H9 (cell line): Measurements from ENCODE around the gene FBXO34. TPM values are rescaled to one million over a fixed set of nuclear protein-coding genes. Genes with fewer than 3 reads are reported as not detected.

ENCODE experiments used
- DNase-seq: peaks from one replicate; pipeline ENCODE4 v3.0.0-alpha.2; 2017
- H2AFZ ChIP-seq: one replicate; pipeline ENCODE4 v1.6.1; 2013; ENCODE audit warnings: mild to moderate bottlenecking, low read length, control low read depth, moderate library complexity
- H2AK5ac ChIP-seq: 2 replicates; pipeline ENCODE4 v1.6.1; 2013; ENCODE audit warnings: low read length, control low read depth, mixed read lengths; ENCODE audit not compliant: insufficient read length
- H2BK120ac ChIP-seq: one replicate; pipeline ENCODE4 v1.6.1; 2013; ENCODE audit warnings: low read depth, mild to moderate bottlenecking, low read length, control low read depth, inconsistent platforms; ENCODE audit not compliant: poor library complexity, severe bottlenecking
- H2BK12ac ChIP-seq: 2 replicates; pipeline ENCODE4 v1.6.1; 2013; ENCODE audit warnings: low read length, control low read depth, mixed read lengths, low read depth; ENCODE audit not compliant: insufficient read length
- H2BK15ac ChIP-seq: 2 replicates; pipeline ENCODE4 v1.6.1; 2013; ENCODE audit warnings: low read depth, low read length, control low read depth
- H2BK20ac ChIP-seq: one replicate; pipeline ENCODE4 v1.6.1; 2013; ENCODE audit warnings: low read depth, mild to moderate bottlenecking, low read length, control low read depth, inconsistent platforms; ENCODE audit not compliant: poor library complexity, severe bottlenecking
- H2BK5ac ChIP-seq: 2 replicates; pipeline ENCODE4 v1.6.1; 2013; ENCODE audit warnings: low read length, control low read depth, mixed read lengths; ENCODE audit not compliant: insufficient read length
- H3K14ac ChIP-seq: 2 replicates; pipeline ENCODE4 v1.6.1; 2013; ENCODE audit warnings: low read length, control low read depth; ENCODE audit not compliant: insufficient read depth
- H3K18ac ChIP-seq: 2 replicates; pipeline ENCODE4 v1.6.1; 2013; ENCODE audit warnings: low read depth, mild to moderate bottlenecking, mixed read lengths, low read length, control low read depth; ENCODE audit not compliant: insufficient read length
- H3K23ac ChIP-seq: 2 replicates; pipeline ENCODE4 v1.6.1; 2013; ENCODE audit warnings: low read length, control low read depth, mixed read lengths, low read depth; ENCODE audit not compliant: insufficient read length
- H3K23me2 ChIP-seq: 2 replicates; pipeline ENCODE4 v1.6.1; 2013; ENCODE audit warnings: low read depth, mild to moderate bottlenecking, mixed read lengths, low read length, control low read depth; ENCODE audit not compliant: insufficient read length, poor library complexity, severe bottlenecking
- H3K27ac ChIP-seq: 2 replicates; pipeline ENCODE4 v1.5.1; 2013; ENCODE audit warnings: low read length, control low read depth, mixed read lengths, low read depth; ENCODE audit not compliant: insufficient read length
- H3K27me3 ChIP-seq: 2 replicates; pipeline ENCODE4 v1.6.1; 2013; ENCODE audit warnings: low read length, control low read depth, inconsistent platforms; ENCODE audit not compliant: insufficient read depth
- H3K4ac ChIP-seq: 2 replicates; pipeline ENCODE4 v1.6.1; 2013; ENCODE audit warnings: low read depth, mild to moderate bottlenecking, control low read depth, inconsistent platforms, low read length, moderate library complexity
- H3K4me1 ChIP-seq: 2 replicates; pipeline ENCODE4 v1.6.1; 2013; ENCODE audit warnings: low read length, control low read depth, inconsistent platforms; ENCODE audit not compliant: insufficient read depth
- H3K4me2 ChIP-seq: 2 replicates; pipeline ENCODE4 v1.6.1; 2013; ENCODE audit warnings: low read length, control low read depth, mixed read lengths; ENCODE audit not compliant: insufficient read length, insufficient read depth
- H3K56ac ChIP-seq: 2 replicates; pipeline ENCODE4 v1.6.1; 2013; ENCODE audit warnings: low read depth, mild to moderate bottlenecking, mixed read lengths, low read length, control low read depth; ENCODE audit not compliant: insufficient read length
- H3K79me1 ChIP-seq: 2 replicates; pipeline ENCODE4 v1.6.1; 2013; ENCODE audit warnings: low read depth, mild to moderate bottlenecking, moderate library complexity, low read length, control low read depth, inconsistent platforms; ENCODE audit not compliant: insufficient read depth, poor library complexity, severe bottlenecking
- H3K79me2 ChIP-seq: 2 replicates; pipeline ENCODE4 v1.6.1; 2013; ENCODE audit warnings: low read length, control low read depth, inconsistent platforms; ENCODE audit not compliant: insufficient read depth
- H3K9ac ChIP-seq: 2 replicates; pipeline ENCODE4 v1.6.1; 2013; ENCODE audit warnings: low read length, control low read depth, mixed read lengths; ENCODE audit not compliant: insufficient read length; ENCODE audit errors: extremely low read depth
- H3K9me3 ChIP-seq: one replicate; pipeline ENCODE4 v1.6.1; 2013; ENCODE audit warnings: low read depth, low read length, inconsistent platforms; ENCODE audit not compliant: control insufficient read depth
- H3T11ph ChIP-seq: one replicate; pipeline ENCODE4 v1.6.1; 2013; ENCODE audit warnings: mild to moderate bottlenecking, low read length, control low read depth, inconsistent platforms
- H4K20me1 ChIP-seq: one replicate; pipeline ENCODE4 v1.6.1; 2013; ENCODE audit not compliant: control insufficient read depth, insufficient read length, insufficient read depth
- H4K5ac ChIP-seq: 2 replicates; pipeline ENCODE4 v1.6.1; 2013; ENCODE audit warnings: low read depth, mild to moderate bottlenecking, mixed read lengths, low read length, control low read depth; ENCODE audit not compliant: insufficient read length
- H4K8ac ChIP-seq: replicated peaks from 2 replicates; pipeline ENCODE4 v1.6.1; 2013; ENCODE audit warnings: low read length, control low read depth, mixed read lengths, low read depth; ENCODE audit not compliant: insufficient read length
- H4K91ac ChIP-seq: 2 replicates; pipeline ENCODE4 v1.6.1; 2013; ENCODE audit warnings: low read depth, mild to moderate bottlenecking, moderate library complexity, mixed read lengths, low read length, control low read depth; ENCODE audit not compliant: insufficient read length
- H3K27ac Mint-ChIP-seq, 3 experiments: 2 replicates in 2 of 3; 3 replicates in 1 of 3; pipeline ENCODE4 v1.8.0; 2020 to 2021; ENCODE audit warnings: mixed read lengths in 3 of 3, mild to moderate bottlenecking in 1 of 3, moderate library complexity in 1 of 3
- H3K27me3 Mint-ChIP-seq: 2 replicates; pipeline ENCODE4 v1.8.0; 2021; ENCODE audit warnings: low read depth, mild to moderate bottlenecking, moderate library complexity, mixed read lengths
- H3K36me3 Mint-ChIP-seq, 3 experiments: 2 replicates in 2 of 3; 3 replicates in 1 of 3; pipeline ENCODE4 v1.8.0; 2020 to 2021; ENCODE audit warnings: low read depth in 3 of 3, mixed read lengths in 3 of 3; ENCODE audit not compliant: insufficient read depth in 1 of 3
- H3K4me1 Mint-ChIP-seq, 2 experiments: 2 replicates each; pipeline ENCODE4 v1.8.0; 2020; ENCODE audit warnings: mixed read lengths in 2 of 2
- H3K4me3 Mint-ChIP-seq, 2 experiments: 2 replicates in 1 of 2; 3 replicates in 1 of 2; pipeline ENCODE4 v1.8.0; 2020 to 2021; ENCODE audit warnings: mild to moderate bottlenecking in 2 of 2, mixed read lengths in 2 of 2, moderate library complexity in 1 of 2
- H3K9me3 Mint-ChIP-seq, 2 experiments: 2 replicates in 1 of 2; 3 replicates in 1 of 2; pipeline ENCODE4 v1.8.0; 2020; ENCODE audit warnings: mild to moderate bottlenecking in 2 of 2, mixed read lengths in 2 of 2, moderate library complexity in 1 of 2
- WGBS: extraction: QIAGEN DNeasy Blood & Tissue Kit; methylation state at CpG from one replicate; pipeline ENCODE4 v1.1.7; 2013; ENCODE audit warnings: missing lambda C conversion rate, low lambda C conversion rate, mixed read lengths; ENCODE audit not compliant: insufficient read length; ENCODE audit errors: extremely low coverage; 5-methylcytosine and 5-hydroxymethylcytosine counted together
- total RNA-seq: library from RNA; stranded (reverse); gene quantifications from 2 replicates; pipeline ENCODE4 v1.2.1, GENCODE V29; 2021
- TF ChIP-seq, protein P1 (sequence below): fragments of 200-600 bp; sonication (generic); conservative IDR thresholded peaks from 3 replicates; pipeline ENCODE4 v1.8.0; 2021; ENCODE audit warnings: antibody characterized with exemption, mild to moderate bottlenecking

FBXO34 gene
- total RNA-seq, 1 experiment from 2014 or later = 12.0 TPM

- no peak overlapping the region for H3K56ac ChIP-seq
- no peaks in the 10 kb centered on the region for H4K20me1 ChIP-seq
- no peak overlapping the region for H2BK15ac ChIP-seq
- no peak overlapping the region for H3K4me2 ChIP-seq
- H4K8ac ChIP-seq = no peak overlapping the region
- H3K27ac ChIP-seq = no peak overlapping the region
- Mint-ChIP-seq H3K4me1 (no peaks in the 10 kb centered on the region), H3K9me3 (no peaks in the 10 kb centered on the region), H3K27me3 (peaks cover 12% of the 10 kb centered on the region), H3K36me3 (no peaks in the 10 kb centered on the region), H3K27ac (no peak overlapping the region), H3K4me3 (no peak overlapping the region)
- no peak overlapping the region for H3T11ph ChIP-seq
- no peak overlapping the region for H2AK5ac ChIP-seq
- no peak overlapping the region for H2AFZ ChIP-seq
- no peaks in the 10 kb centered on the region for H3K27me3 ChIP-seq
- H2BK20ac ChIP-seq = no peak overlapping the region
- no peak overlapping the region for H3K23ac ChIP-seq
- no peak overlapping the region for H2BK5ac ChIP-seq
- H3K4ac ChIP-seq = no peak overlapping the region
- H3K79me2 ChIP-seq = no peaks in the 10 kb centered on the region
- H2BK120ac ChIP-seq = no peak overlapping the region
- no peak overlapping the region for H4K91ac ChIP-seq
- no peak overlapping the region for H2BK12ac ChIP-seq
- H3K9me3 ChIP-seq = no peaks in the 10 kb centered on the region
- no peak overlapping the region for H3K9ac ChIP-seq
- H3K4me1 ChIP-seq = no peaks in the 10 kb centered on the region
- no peak for DNase-seq
- no peaks in the 10 kb centered on the region for H3K79me1 ChIP-seq
- H3K14ac ChIP-seq = no peak overlapping the region
- H3K23me2 ChIP-seq = no peaks in the 10 kb centered on the region
- H3K18ac ChIP-seq = no peak overlapping the region
- TF ChIP-seq, protein P1, sequence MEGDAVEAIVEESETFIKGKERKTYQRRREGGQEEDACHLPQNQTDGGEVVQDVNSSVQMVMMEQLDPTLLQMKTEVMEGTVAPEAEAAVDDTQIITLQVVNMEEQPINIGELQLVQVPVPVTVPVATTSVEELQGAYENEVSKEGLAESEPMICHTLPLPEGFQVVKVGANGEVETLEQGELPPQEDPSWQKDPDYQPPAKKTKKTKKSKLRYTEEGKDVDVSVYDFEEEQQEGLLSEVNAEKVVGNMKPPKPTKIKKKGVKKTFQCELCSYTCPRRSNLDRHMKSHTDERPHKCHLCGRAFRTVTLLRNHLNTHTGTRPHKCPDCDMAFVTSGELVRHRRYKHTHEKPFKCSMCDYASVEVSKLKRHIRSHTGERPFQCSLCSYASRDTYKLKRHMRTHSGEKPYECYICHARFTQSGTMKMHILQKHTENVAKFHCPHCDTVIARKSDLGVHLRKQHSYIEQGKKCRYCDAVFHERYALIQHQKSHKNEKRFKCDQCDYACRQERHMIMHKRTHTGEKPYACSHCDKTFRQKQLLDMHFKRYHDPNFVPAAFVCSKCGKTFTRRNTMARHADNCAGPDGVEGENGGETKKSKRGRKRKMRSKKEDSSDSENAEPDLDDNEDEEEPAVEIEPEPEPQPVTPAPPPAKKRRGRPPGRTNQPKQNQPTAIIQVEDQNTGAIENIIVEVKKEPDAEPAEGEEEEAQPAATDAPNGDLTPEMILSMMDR = no peak
- WGBS = no CpG with 5 or more reads among the region's 3 CpGs
- no peak overlapping the region for H4K5ac ChIP-seq
Measured at GRCh38 chr14:55233591-55233990, 37.6 kb upstream of the FBXO34 start.
